ENCODE results near the gene PCDHGB5.

Gene PCDHGB5

DNA sequence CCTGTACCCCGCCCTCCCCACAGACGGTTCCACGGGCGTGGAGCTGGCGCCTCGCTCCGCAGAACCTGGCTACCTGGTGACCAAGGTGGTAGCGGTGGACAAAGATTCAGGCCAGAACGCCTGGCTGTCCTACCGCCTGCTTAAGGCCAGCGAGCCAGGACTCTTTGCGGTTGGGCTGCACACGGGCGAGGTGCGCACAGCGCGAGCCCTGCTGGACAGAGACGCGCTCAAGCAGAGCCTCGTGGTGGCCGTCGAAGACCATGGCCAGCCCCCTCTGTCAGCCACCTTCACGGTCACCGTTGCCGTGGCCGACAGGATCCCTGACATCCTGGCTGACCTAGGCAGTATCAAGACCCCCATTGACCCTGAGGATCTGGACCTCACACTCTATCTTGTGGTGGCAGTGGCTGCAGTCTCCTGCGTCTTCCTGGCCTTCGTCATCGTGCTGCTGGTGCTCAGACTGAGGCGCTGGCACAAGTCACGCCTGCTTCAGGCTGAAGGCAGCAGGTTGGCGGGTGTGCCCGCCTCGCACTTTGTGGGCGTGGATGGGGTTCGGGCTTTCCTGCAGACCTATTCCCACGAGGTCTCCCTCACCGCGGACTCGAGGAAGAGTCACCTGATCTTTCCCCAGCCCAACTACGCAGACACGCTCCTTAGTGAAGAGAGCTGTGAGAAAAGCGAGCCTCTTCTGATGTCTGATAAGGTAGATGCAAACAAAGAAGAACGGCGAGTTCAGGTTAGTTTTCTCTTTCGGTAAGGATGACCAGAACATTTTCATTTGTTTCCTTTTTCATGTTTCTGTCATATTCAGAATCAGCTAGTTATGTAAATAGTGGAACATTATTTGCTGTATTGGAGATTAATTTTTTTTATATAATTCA, 31.5 kb upstream of the PCDHGB5 start:
- no peak for TF ChIP-seq NFIC (IDR thresholded peaks at IDR 0.05)
- no peak for TF ChIP-seq USF1 (IDR thresholded peaks at IDR 0.05)
- TF ChIP-seq RAD21 (IDR thresholded peaks at IDR 0.05; ENCODE audit: low read depth), result no peak
- no peak for TF ChIP-seq ZBTB7A (IDR thresholded peaks at IDR 0.05; ENCODE audit: low read depth)
- TF ChIP-seq EGR1 (IDR thresholded peaks at IDR 0.05), result no peak
- TF ChIP-seq CREB1 (IDR thresholded peaks at IDR 0.05; ENCODE audit: low read depth), result no peak
- TF ChIP-seq TAF1 (IDR thresholded peaks at IDR 0.05; ENCODE audit: low read depth), result no peak

- TF ChIP-seq USF1 (IDR thresholded peaks at IDR 0.05) (no peak), FOXM1 (IDR thresholded peaks at IDR 0.05; ENCODE audit: borderline replicate concordance, low read depth) (no peak), NFIC (IDR thresholded peaks at IDR 0.05) (no peak), CREB1 (IDR thresholded peaks at IDR 0.05; ENCODE audit: low read depth) (no peak), ZBTB7A (IDR thresholded peaks at IDR 0.05; ENCODE audit: low read depth) (no peak), CEBPB (IDR thresholded peaks at IDR 0.05) (no peak), RAD21 (IDR thresholded peaks at IDR 0.05; ENCODE audit: low read depth) (peak; percentile 22; the same call in 1 of the 2 replicates), YY1 (IDR thresholded peaks at IDR 0.05; ENCODE audit: low read depth) (no peak)
Measured at GRCh38 chr5:141369994-141370848, 27.5 kb upstream of the PCDHGB5 start, which contains the start of gene PCDHGB3. TSS of gene PCDHGB3 (plus strand) at chr5:141370242. CDS start at chr5:141370395, 153 bp downstream.

- TF ChIP-seq CREB1 (IDR thresholded peaks at IDR 0.05; ENCODE audit: low read depth), result no peak
- no peak for TF ChIP-seq TCF12 (IDR thresholded peaks at IDR 0.05; ENCODE audit: low read depth)
- TF ChIP-seq ZBTB7A (IDR thresholded peaks at IDR 0.05; ENCODE audit: low read depth), result no peak
- TF ChIP-seq TAF1 (IDR thresholded peaks at IDR 0.05; ENCODE audit: low read depth), result no peak
- TF ChIP-seq REST (IDR thresholded peaks at IDR 0.05; ENCODE audit: low read depth), result no peak
Measured at GRCh38 chr5:141371572-141372475, 25.9 kb upstream of the PCDHGB5 start.

DNA sequence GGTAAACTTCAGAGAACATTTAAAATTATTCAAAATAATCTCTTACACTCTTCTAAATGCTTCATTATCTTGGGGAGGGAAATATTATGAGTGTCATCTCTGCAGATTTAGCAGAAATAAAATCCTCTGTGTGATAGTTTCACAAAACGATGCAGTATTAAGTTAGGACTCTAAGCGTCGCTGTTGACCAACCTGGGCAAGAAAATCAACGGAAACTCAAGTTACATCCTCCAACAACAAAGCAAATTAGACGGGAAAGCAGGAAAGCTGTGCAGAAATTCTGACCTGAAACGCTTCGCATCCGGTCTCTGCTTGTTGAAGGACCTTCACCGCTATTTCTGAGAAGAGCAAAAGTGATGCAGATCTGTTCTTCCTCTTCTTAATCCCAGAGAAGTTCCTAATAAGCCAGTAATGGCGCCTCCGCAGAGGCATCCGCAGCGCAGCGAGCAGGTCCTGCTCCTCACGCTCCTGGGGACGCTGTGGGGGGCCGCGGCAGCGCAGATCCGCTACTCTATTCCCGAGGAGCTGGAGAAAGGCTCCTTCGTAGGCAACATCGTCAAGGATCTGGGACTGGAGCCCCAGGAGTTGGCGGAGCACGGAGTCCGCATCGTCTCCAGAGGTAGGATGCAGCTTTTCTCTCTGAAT, 24.0 kb upstream of the PCDHGB5 start, which contains the start of gene PCDHGA6:
TSS of gene PCDHGA6 (plus strand) at position 219 of the 645 bp plus-strand sequence. CDS start at position 412, 193 bp downstream.
- TF ChIP-seq CEBPB (IDR thresholded peaks at IDR 0.05), result no peak
- peak; percentile 53 for TF ChIP-seq RAD21 (IDR thresholded peaks at IDR 0.05; ENCODE audit: low read depth)

DNA sequence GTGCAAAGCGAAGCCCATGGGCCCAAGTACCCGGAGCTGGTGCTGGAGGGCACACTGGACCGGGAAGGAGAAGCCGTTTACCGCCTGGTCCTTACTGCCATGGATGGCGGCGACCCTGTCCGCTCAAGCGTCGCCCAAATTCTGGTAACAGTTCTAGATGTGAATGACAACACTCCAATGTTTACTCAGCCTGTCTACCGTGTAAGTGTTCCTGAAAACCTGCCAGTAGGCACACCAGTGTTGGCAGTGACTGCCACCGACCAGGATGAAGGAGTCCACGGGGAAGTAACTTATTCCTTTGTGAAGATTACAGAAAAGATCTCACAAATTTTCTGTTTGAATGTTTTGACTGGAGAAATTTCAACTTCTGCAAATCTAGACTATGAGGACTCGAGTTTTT, 23.1 kb upstream of the PCDHGB5 start:
- no peak for TF ChIP-seq TAF1 (IDR thresholded peaks at IDR 0.05; ENCODE audit: low read depth)
- TF ChIP-seq REST (IDR thresholded peaks at IDR 0.05; ENCODE audit: low read depth), result no peak
- TF ChIP-seq EGR1 (IDR thresholded peaks at IDR 0.05), result no peak
- no peak for TF ChIP-seq TCF12 (IDR thresholded peaks at IDR 0.05; ENCODE audit: low read depth)
- TF ChIP-seq ZBTB7A (IDR thresholded peaks at IDR 0.05; ENCODE audit: low read depth), result no peak
- TF ChIP-seq, protein P1, sequence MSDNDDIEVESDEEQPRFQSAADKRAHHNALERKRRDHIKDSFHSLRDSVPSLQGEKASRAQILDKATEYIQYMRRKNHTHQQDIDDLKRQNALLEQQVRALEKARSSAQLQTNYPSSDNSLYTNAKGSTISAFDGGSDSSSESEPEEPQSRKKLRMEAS (IDR thresholded peaks at IDR 0.05), result no peak
- TF ChIP-seq NFIC (IDR thresholded peaks at IDR 0.05), result no peak
- TF ChIP-seq FOXM1 (IDR thresholded peaks at IDR 0.05; ENCODE audit: borderline replicate concordance, low read depth), result no peak
- TF ChIP-seq USF1 (IDR thresholded peaks at IDR 0.05), result no peak
- TF ChIP-seq CEBPB (IDR thresholded peaks at IDR 0.05), result no peak
- no peak for TF ChIP-seq EP300 (IDR thresholded peaks at IDR 0.05; ENCODE audit: borderline replicate concordance)
- TF ChIP-seq YY1 (IDR thresholded peaks at IDR 0.05; ENCODE audit: low read depth), result no peak
- no peak for TF ChIP-seq TEAD4 (IDR thresholded peaks at IDR 0.05)
- no peak for TF ChIP-seq RAD21 (IDR thresholded peaks at IDR 0.05; ENCODE audit: low read depth)
- no peak for TF ChIP-seq CREB1 (IDR thresholded peaks at IDR 0.05; ENCODE audit: low read depth)

All from Ishikawa (cell line).